Measurements from ENCODE around the gene ANKMY2.

The ANKMY2 gene

GRCh38 chr7:16559497-16560179 lies 85.9 kb downstream of the ANKMY2 start:
- DNase-seq: no peak
- TF ChIP-seq CTCF (IDR thresholded peaks at IDR 0.05; ENCODE audit: low read depth, low read length): no peak
- Histone ChIP-seq H3K4me1 (peaks cover 5% of the 10 kb centered on the region; the same call in 1 of the 2 replicates), H3K36me3 (no peaks in the 10 kb centered on the region), H3K27me3 (no peaks in the 10 kb centered on the region), H3K9me3 (no peaks in the 10 kb centered on the region), H3K4me3 (ENCODE audit: low read depth, low read length) (no peak overlapping the region)

GRCh38 chr7:16558761-16559302 lies 86.7 kb downstream of the ANKMY2 start:
- no peak overlapping the region for H3K4me3 ChIP-seq (ENCODE audit: low read depth, low read length)
- no peaks in the 10 kb centered on the region for H3K27me3 ChIP-seq
- H3K9me3 ChIP-seq: no peaks in the 10 kb centered on the region
- TF ChIP-seq CTCF (IDR thresholded peaks at IDR 0.05; ENCODE audit: low read depth, low read length): no peak
- H3K4me1 ChIP-seq: peaks cover 5% of the 10 kb centered on the region; the same call in 1 of the 2 replicates
- H3K36me3 ChIP-seq: no peaks in the 10 kb centered on the region
- no peak for DNase-seq

- Histone ChIP-seq H3K4me3 (ENCODE audit: low read depth, low read length) (no peak overlapping the region), H3K36me3 (no peaks in the 10 kb centered on the region), H3K9me3 (no peaks in the 10 kb centered on the region), H3K4me1 (no peaks in the 10 kb centered on the region; the same call in 1 of the 2 replicates), H3K27me3 (no peaks in the 10 kb centered on the region)
- TF ChIP-seq CTCF (IDR thresholded peaks at IDR 0.05; ENCODE audit: low read depth, low read length): no peak
- no peak for DNase-seq
Observed at GRCh38 chr7:16556359-16556758, 89.2 kb downstream of the ANKMY2 start.

- no peak for DNase-seq
- no peak for TF ChIP-seq CTCF (IDR thresholded peaks at IDR 0.05; ENCODE audit: low read depth, low read length)
- H3K27me3 ChIP-seq: no peaks in the 10 kb centered on the region
- H3K4me1 ChIP-seq: no peaks in the 10 kb centered on the region; the same call in 1 of the 2 replicates
- no peaks in the 10 kb centered on the region for H3K36me3 ChIP-seq
- no peaks in the 10 kb centered on the region for H3K9me3 ChIP-seq
- no peak overlapping the region for H3K4me3 ChIP-seq (ENCODE audit: low read depth, low read length)
Observed at GRCh38 chr7:16554518-16555236, 90.9 kb downstream of the ANKMY2 start.

GRCh38 chr7:16550671-16551070 lies 94.9 kb downstream of the ANKMY2 start:
- DNase-seq: no peak
- Histone ChIP-seq H3K36me3 (no peaks in the 10 kb centered on the region), H3K4me3 (ENCODE audit: low read depth, low read length) (no peak overlapping the region), H3K27me3 (no peaks in the 10 kb centered on the region), H3K9me3 (no peaks in the 10 kb centered on the region; the same call in 1 of the 2 replicates), H3K4me1 (no peaks in the 10 kb centered on the region; the same call in 1 of the 2 replicates)
- no peak for TF ChIP-seq CTCF (IDR thresholded peaks at IDR 0.05; ENCODE audit: low read depth, low read length)
